Neutrophil (primary cell): ENCODE data around the gene FRMD5.

Experiments used
- H3K27ac ChIP-seq: fragments of 200-600 bp; sonication (generic); 2 replicates; pipeline ENCODE4 v1.5.1; 2016; ENCODE audit warnings: mild to moderate bottlenecking, moderate library complexity
- H3K27me3 ChIP-seq: fragments of 200-600 bp; sonication (generic); 2 replicates; pipeline ENCODE4 v1.6.0; 2016; ENCODE audit warnings: mild to moderate bottlenecking
- H3K36me3 ChIP-seq: fragments of 200-600 bp; sonication (generic); 2 replicates; pipeline ENCODE4 v1.5.1; 2017
- H3K4me1 ChIP-seq, 2 experiments: fragments of 200-600 bp in 1 of 2; sonication (generic) in 1 of 2; 1 replicate in 1 of 2; 2 replicates in 1 of 2; pipeline versions ENCODE4 v1.5.1 to v1.6.1; 2013 to 2016; ENCODE audit warnings: low read depth in 1 of 2, low read length in 1 of 2, mild to moderate bottlenecking in 1 of 2, moderate library complexity in 1 of 2; ENCODE audit not compliant: control insufficient read depth in 1 of 2, insufficient read depth in 1 of 2
- H3K4me3 ChIP-seq, 2 experiments: fragments of 200-600 bp in 1 of 2; sonication (generic) in 1 of 2; 1 replicate in 1 of 2; 2 replicates in 1 of 2; pipeline ENCODE4 v1.5.1; 2013 to 2016; ENCODE audit warnings: low read depth in 1 of 2, low read length in 1 of 2, mild to moderate bottlenecking in 1 of 2, moderate library complexity in 1 of 2
- H3K9me3 ChIP-seq: fragments of 200-600 bp; sonication (generic); 2 replicates; pipeline ENCODE4 v1.5.1; 2016
- TF ChIP-seq, protein P1 (sequence below): fragments of 200-600 bp; sonication (generic); IDR thresholded peaks from 2 replicates; pipeline ENCODE4 v1.5.1; 2016; ENCODE audit warnings: antibody characterized with exemption

Gene FRMD5

DNA sequence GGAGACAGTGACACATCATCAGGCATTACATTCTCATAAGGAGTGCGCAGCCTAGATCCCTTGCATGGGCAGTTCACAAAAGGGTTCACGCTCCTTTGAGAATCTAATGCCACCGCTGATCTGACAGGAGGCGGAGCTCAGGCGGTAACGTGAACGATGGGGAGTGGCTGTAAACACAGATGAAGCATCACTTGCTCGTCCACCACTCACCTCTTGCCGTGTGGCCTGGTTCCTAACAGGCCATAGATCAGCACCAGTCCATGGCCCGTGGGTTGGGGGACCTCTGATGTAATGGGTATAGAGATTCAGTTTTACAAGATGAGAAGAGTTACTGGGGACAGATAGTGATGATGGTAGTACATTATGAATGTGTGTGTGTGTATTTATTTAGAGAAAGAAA is 63.0 kb downstream of the FRMD5 start:
- peaks cover 14% of the 10 kb centered on the region for H3K27me3 ChIP-seq
- TF ChIP-seq, protein P1, sequence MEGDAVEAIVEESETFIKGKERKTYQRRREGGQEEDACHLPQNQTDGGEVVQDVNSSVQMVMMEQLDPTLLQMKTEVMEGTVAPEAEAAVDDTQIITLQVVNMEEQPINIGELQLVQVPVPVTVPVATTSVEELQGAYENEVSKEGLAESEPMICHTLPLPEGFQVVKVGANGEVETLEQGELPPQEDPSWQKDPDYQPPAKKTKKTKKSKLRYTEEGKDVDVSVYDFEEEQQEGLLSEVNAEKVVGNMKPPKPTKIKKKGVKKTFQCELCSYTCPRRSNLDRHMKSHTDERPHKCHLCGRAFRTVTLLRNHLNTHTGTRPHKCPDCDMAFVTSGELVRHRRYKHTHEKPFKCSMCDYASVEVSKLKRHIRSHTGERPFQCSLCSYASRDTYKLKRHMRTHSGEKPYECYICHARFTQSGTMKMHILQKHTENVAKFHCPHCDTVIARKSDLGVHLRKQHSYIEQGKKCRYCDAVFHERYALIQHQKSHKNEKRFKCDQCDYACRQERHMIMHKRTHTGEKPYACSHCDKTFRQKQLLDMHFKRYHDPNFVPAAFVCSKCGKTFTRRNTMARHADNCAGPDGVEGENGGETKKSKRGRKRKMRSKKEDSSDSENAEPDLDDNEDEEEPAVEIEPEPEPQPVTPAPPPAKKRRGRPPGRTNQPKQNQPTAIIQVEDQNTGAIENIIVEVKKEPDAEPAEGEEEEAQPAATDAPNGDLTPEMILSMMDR, result no peak
- no peak overlapping the region for H3K4me3 ChIP-seq
- no peaks in the 10 kb centered on the region for H3K4me1 ChIP-seq
- no peaks in the 10 kb centered on the region for H3K36me3 ChIP-seq
- no peaks in the 10 kb centered on the region for H3K9me3 ChIP-seq
- H3K27ac ChIP-seq, result no peak overlapping the region

DNA sequence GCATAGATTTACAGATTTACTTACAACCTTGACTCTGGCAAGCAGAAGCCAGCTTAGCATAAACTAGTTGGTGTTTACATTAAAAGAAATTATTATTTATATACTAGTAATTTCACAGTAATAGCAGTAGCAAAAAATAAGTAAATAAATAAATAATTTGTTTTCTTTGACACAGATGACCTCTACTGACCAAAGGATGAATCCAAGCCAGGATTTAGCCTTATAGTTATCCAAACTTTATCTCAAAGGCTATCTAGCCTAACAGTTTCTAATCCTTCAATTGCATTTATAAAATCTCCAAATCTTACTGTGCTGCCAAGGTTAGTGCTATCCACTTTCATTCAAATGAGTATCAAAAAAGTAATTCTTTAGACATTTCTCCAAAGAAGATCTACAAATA is 64.3 kb downstream of the FRMD5 start:
- no peaks in the 10 kb centered on the region for H3K4me1 ChIP-seq
- H3K27ac ChIP-seq, result no peak overlapping the region
- H3K9me3 ChIP-seq, result no peaks in the 10 kb centered on the region
- peaks cover 12% of the 10 kb centered on the region for H3K27me3 ChIP-seq
- TF ChIP-seq, protein P1, result no peak
- H3K4me3 ChIP-seq, result no peak overlapping the region
- H3K36me3 ChIP-seq, result no peaks in the 10 kb centered on the region

GRCh38 chr15:44129911-44130310 is 65.2 kb downstream of the FRMD5 start:
- TF ChIP-seq, protein P1, result no peak
- Histone ChIP-seq H3K36me3 (no peaks in the 10 kb centered on the region), H3K27ac (no peak overlapping the region), H3K4me3 (no peak overlapping the region), H3K9me3 (no peaks in the 10 kb centered on the region), H3K27me3 (peaks cover 12% of the 10 kb centered on the region), H3K4me1 (no peaks in the 10 kb centered on the region)

GRCh38 chr15:44128443-44128842 is 66.6 kb downstream of the FRMD5 start:
- no peak overlapping the region for H3K4me3 ChIP-seq
- peaks cover 12% of the 10 kb centered on the region for H3K27me3 ChIP-seq
- H3K9me3 ChIP-seq, result no peaks in the 10 kb centered on the region
- no peaks in the 10 kb centered on the region for H3K36me3 ChIP-seq
- TF ChIP-seq, protein P1, result no peak
- H3K27ac ChIP-seq, result no peak overlapping the region
- no peaks in the 10 kb centered on the region for H3K4me1 ChIP-seq

DNA sequence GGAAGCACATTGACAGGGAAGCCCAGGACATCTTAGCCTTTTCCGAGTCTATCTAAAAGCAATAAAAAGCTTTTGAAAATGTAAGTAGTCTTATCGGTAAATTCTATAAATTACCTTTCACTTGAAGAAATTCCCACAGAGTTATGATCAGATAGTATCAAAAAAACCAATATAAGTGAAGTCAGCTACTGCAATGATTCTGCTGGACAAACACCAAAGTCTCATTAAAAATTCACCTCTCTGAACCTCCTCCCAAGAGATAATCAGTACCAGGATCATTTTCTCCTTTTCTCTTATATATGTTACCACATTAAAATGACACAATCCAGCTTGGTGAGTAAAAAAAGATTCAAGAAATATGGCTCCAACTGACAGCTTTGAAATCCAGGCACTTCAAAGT is 69.2 kb downstream of the FRMD5 start:
- H3K4me1 ChIP-seq, result no peaks in the 10 kb centered on the region
- H3K4me3 ChIP-seq, result no peak overlapping the region
- no peaks in the 10 kb centered on the region for H3K36me3 ChIP-seq
- H3K27ac ChIP-seq, result no peak overlapping the region
- H3K9me3 ChIP-seq, result no peaks in the 10 kb centered on the region
- TF ChIP-seq, protein P1, result no peak
- H3K27me3 ChIP-seq, result peaks cover 12% of the 10 kb centered on the region

DNA sequence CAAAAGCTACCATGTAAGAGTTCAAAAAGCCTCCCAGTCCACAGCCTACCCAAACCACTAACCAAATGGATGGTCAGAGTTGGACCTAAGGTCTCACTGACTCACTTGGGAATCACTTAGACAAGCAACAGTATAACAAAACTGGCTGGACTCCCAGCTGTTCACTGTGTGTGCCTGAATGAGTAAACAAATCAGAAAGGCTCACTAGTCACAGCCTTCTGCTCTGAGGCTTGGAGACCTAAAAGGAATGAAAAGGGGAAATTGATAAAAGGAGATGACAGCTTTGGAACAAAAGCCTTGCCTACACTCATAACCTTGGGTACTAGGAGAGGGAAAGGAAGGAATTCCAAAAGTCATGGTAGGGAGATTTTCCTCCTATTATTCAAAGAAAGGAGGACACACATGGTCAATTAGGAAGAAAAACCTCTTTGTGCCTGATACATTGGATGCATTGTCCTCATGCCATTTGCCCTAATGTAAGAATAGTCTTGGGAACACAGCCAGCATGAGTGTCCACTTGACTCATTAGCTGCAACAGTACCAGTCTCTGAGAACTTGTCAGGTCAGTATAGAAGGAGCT is 92.3 kb downstream of the FRMD5 start:
- Histone ChIP-seq H3K4me1 (no peaks in the 10 kb centered on the region), H3K27ac (no peak overlapping the region), H3K36me3 (no peaks in the 10 kb centered on the region), H3K9me3 (no peaks in the 10 kb centered on the region), H3K4me3 (no peak overlapping the region), H3K27me3 (peaks cover 13% of the 10 kb centered on the region)
- TF ChIP-seq, protein P1, result no peak
